ENCODE data around the gene ENOX1.

DNA sequence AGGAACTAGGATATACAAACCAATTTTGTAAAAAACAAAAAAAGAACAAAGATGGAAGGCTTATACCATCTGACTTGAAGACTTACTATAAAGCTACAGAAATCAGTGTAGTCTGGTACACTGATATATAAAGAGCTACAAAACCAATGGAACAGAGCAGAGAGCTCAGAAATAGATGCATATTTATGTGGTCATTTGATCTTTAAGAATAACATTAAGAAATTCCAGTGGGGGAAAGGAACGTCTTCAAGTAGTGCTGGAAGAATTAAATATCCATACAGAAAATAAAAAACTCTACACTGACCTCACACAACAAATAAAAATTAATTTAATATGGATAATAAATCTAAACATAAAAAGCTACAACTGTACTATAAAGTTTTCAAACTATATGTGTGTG lies 317.0 kb downstream of the ENOX1 start:
- TF ChIP-seq TCF4 (CRISPR knock-in tag; IDR thresholded peaks at IDR 0.05; ENCODE audit: borderline replicate concordance) (no peak), TOX (CRISPR knock-in tag; IDR thresholded peaks at IDR 0.05; ENCODE audit: borderline replicate concordance) (no peak), ISL1 (CRISPR knock-in tag; IDR thresholded peaks at IDR 0.05) (no peak), RARB (CRISPR knock-in tag; IDR thresholded peaks at IDR 0.05) (no peak)
- TF ChIP-seq, protein P1, sequence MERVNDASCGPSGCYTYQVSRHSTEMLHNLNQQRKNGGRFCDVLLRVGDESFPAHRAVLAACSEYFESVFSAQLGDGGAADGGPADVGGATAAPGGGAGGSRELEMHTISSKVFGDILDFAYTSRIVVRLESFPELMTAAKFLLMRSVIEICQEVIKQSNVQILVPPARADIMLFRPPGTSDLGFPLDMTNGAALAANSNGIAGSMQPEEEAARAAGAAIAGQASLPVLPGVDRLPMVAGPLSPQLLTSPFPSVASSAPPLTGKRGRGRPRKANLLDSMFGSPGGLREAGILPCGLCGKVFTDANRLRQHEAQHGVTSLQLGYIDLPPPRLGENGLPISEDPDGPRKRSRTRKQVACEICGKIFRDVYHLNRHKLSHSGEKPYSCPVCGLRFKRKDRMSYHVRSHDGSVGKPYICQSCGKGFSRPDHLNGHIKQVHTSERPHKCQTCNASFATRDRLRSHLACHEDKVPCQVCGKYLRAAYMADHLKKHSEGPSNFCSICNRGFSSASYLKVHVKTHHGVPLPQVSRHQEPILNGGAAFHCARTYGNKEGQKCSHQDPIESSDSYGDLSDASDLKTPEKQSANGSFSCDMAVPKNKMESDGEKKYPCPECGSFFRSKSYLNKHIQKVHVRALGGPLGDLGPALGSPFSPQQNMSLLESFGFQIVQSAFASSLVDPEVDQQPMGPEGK (CRISPR knock-in tag; IDR thresholded peaks at IDR 0.05; ENCODE audit: borderline replicate concordance): no peak
